A673 (cell line): ENCODE data around the gene EIF2B2. TPM values are rescaled to one million over a fixed set of nuclear protein-coding genes. Genes with fewer than 3 reads are reported as not detected.

ENCODE experiments used
- BruUV-seq: library from RNA; stranded (reverse); fragments of 400-500 nt; replicated peaks from 2 replicates; lab custom pipeline; 2021; lab: Mats Ljungman, UMichigan
- CTCF ChIA-PET: fragments of 300-600 bp; sonication (Branson Sonifier 250); formaldehyde crosslinking; loops from one replicate; lab custom pipeline; 2022; ENCODE audit warnings: antibody characterized with exemption; lab: Charles Lee
- POLR2A ChIA-PET: fragments of 300-600 bp; sonication (Branson Sonifier 250); formaldehyde crosslinking; loops from one replicate; lab custom pipeline; 2022; ENCODE audit warnings: antibody characterized with exemption; ENCODE audit not compliant: low non-redundant PET; lab: Charles Lee
- DNase-seq: peaks from one replicate; pipeline ENCODE4 v3.0.0-alpha.2; 2015; ENCODE audit warnings: low spot score
- H3K27ac ChIP-seq: fragments of 200-600 bp; sonication (generic); 2 replicates; pipeline ENCODE4 v1.5.1; 2016; ENCODE audit warnings: mixed run types, low read depth, mild to moderate bottlenecking, mixed read lengths, antibody characterized with exemption, low read length; ENCODE audit not compliant: poor library complexity, severe bottlenecking
- H3K27me3 ChIP-seq: fragments of 200-600 bp; sonication (generic); replicated peaks from 2 replicates; pipeline ENCODE4 v1.6.1; 2017; ENCODE audit warnings: mixed run types, low read depth, mild to moderate bottlenecking, mixed read lengths, antibody characterized with exemption, low read length; ENCODE audit not compliant: insufficient read depth, poor library complexity
- H3K36me3 ChIP-seq: fragments of 200-600 bp; sonication (generic); 2 replicates; pipeline ENCODE4 v1.6.1; 2016; ENCODE audit warnings: mixed run types, mild to moderate bottlenecking, mixed read lengths, antibody characterized with exemption, low read length; ENCODE audit not compliant: insufficient read depth, poor library complexity, severe bottlenecking
- H3K4me1 ChIP-seq: fragments of 200-600 bp; sonication (generic); 2 replicates; pipeline ENCODE4 v1.6.1; 2017; ENCODE audit warnings: mixed run types, mild to moderate bottlenecking, mixed read lengths, antibody characterized with exemption, low read length; ENCODE audit not compliant: insufficient read depth, poor library complexity, severe bottlenecking
- H3K4me3 ChIP-seq: fragments of 200-600 bp; sonication (generic); 2 replicates; pipeline ENCODE4 v1.5.1; 2016; ENCODE audit warnings: low read depth, mixed run types, mild to moderate bottlenecking, mixed read lengths, low read length; ENCODE audit not compliant: poor library complexity, severe bottlenecking
- H3K9me3 ChIP-seq: fragments of 200-600 bp; sonication (generic); 2 replicates; pipeline ENCODE4 v1.6.1; 2016; ENCODE audit warnings: mixed run types, low read depth, mild to moderate bottlenecking, mixed read lengths, antibody characterized with exemption, low read length; ENCODE audit not compliant: poor library complexity, severe bottlenecking
- EZH2 ChIP-seq: fragments of 200-600 bp; sonication (generic); IDR thresholded peaks from 2 replicates; pipeline ENCODE4 v1.6.1; 2017; ENCODE audit warnings: borderline replicate concordance, low read depth, mild to moderate bottlenecking, mixed read lengths, antibody characterized with exemption, low read length; ENCODE audit not compliant: poor library complexity, severe bottlenecking
- intact Hi-C: fragments of 100-400 bp; cut with micrococcal nuclease; formaldehyde crosslinking; loops from one replicate; pipeline ENCODE4 v1.10.0; 2022; ENCODE audit not compliant: unreplicated experiment
- total RNA-seq: library from RNA; stranded (reverse); gene quantifications from 2 replicates; pipeline ENCODE4 v1.2.3, GENCODE V29; 2021
- TF ChIP-seq, protein P1 (sequence below): fragments of 300-800, 200-600 bp; sonication (generic); conservative IDR thresholded peaks from 2 replicates; pipeline ENCODE4 v1.5.1; 2017; ENCODE audit warnings: low read depth, mild to moderate bottlenecking, antibody characterized with exemption, low read length, moderate library complexity, mixed read lengths

The EIF2B2 gene
- total RNA-seq, 1 experiment from 2014 or later: 106 TPM

DNA sequence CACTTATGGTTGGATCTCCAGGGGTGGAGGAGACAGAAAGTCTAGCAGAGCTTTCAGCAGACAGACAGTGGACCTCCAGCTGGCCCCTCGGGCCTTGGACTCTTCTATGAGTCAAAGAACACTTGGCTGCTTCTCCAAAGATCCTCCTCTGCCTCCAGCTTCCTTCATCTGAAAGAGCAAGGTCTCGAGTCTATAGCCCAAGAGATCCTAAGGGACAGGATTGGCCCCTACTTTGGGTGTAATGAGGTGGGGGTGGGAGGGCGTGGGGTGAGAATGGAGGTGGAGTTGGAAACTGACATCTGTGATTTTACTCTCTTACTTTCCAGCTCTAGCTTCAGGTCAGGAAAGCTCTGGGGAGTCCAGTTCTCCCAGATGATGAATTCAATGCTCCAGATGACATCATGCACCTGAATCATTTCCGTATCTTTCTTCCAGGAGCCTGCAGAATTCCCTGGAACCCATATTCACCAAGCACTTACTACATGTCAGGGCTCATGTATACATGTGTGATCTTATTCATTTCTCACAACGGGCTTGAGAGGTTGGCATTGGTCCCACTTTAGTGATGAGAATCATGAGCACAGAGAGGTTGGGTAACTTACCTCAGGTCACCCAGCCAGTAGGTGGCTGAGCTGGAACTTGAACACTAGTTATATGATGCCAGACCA, 37.1 kb upstream of the EIF2B2 start:
- no peaks in the 10 kb centered on the region for H3K36me3 ChIP-seq
- H3K4me3 ChIP-seq: no peak overlapping the region
- peak; percentile 48 for DNase-seq
- no TSS peak for BruUV-seq
- intact Hi-C loops: loop anchor here (5.0 kb wide), 1 partner anchor 213 kb away; no protein-coding TSS in a partner anchor
- no peaks in the 10 kb centered on the region for H3K9me3 ChIP-seq
- TF ChIP-seq EZH2: no peak
- TF ChIP-seq, protein P1, sequence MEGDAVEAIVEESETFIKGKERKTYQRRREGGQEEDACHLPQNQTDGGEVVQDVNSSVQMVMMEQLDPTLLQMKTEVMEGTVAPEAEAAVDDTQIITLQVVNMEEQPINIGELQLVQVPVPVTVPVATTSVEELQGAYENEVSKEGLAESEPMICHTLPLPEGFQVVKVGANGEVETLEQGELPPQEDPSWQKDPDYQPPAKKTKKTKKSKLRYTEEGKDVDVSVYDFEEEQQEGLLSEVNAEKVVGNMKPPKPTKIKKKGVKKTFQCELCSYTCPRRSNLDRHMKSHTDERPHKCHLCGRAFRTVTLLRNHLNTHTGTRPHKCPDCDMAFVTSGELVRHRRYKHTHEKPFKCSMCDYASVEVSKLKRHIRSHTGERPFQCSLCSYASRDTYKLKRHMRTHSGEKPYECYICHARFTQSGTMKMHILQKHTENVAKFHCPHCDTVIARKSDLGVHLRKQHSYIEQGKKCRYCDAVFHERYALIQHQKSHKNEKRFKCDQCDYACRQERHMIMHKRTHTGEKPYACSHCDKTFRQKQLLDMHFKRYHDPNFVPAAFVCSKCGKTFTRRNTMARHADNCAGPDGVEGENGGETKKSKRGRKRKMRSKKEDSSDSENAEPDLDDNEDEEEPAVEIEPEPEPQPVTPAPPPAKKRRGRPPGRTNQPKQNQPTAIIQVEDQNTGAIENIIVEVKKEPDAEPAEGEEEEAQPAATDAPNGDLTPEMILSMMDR: no peak
- POLR2A ChIA-PET: interaction anchor here (0.6 kb wide), 1 partner anchor 21 kb away, joined by 3 read pairs; no protein-coding TSS in a partner anchor
- no peaks in the 10 kb centered on the region for H3K4me1 ChIP-seq
- no peaks in the 10 kb centered on the region for H3K27me3 ChIP-seq
- CTCF ChIA-PET: interaction anchor here (0.6 kb wide), 1 partner anchor 15 kb away, joined by 6 read pairs; no protein-coding TSS in a partner anchor
- peak overlapping the region; percentile 5 for H3K27ac ChIP-seq

DNA sequence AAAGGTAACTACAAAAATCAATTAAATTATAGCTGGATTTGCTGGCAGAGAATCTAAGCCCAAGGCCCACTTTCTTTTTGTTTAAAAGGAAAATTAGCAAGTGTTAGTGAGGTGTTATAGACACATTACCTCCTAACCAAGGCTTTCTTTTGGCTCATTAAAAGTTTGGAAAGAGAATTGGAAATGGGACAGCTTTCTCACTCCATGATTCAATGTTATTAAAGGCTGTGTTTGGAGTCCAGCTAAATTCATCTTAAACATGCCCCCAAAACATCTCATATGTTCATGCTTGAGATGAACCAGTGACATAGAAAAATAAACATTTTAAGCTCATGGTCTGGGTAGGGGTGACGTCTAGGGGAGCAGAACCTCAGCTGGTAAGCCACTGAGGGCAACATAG, 33.9 kb upstream of the EIF2B2 start:
- ChIA-PET CTCF (no interaction called here), POLR2A (no interaction called here)
- TF ChIP-seq, protein P1: no peak
- TF ChIP-seq EZH2: no peak
- H3K9me3 ChIP-seq: no peaks in the 10 kb centered on the region
- no peaks in the 10 kb centered on the region for H3K36me3 ChIP-seq
- DNase-seq: no peak
- intact Hi-C loops: loop anchor here (5.0 kb wide), 1 partner anchor 217 kb away; no protein-coding TSS in a partner anchor
- H3K27me3 ChIP-seq: no peaks in the 10 kb centered on the region
- H3K4me3 ChIP-seq: no peak overlapping the region
- no peak overlapping the region for H3K27ac ChIP-seq
- H3K4me1 ChIP-seq: no peaks in the 10 kb centered on the region
- no TSS peak for BruUV-seq

DNA sequence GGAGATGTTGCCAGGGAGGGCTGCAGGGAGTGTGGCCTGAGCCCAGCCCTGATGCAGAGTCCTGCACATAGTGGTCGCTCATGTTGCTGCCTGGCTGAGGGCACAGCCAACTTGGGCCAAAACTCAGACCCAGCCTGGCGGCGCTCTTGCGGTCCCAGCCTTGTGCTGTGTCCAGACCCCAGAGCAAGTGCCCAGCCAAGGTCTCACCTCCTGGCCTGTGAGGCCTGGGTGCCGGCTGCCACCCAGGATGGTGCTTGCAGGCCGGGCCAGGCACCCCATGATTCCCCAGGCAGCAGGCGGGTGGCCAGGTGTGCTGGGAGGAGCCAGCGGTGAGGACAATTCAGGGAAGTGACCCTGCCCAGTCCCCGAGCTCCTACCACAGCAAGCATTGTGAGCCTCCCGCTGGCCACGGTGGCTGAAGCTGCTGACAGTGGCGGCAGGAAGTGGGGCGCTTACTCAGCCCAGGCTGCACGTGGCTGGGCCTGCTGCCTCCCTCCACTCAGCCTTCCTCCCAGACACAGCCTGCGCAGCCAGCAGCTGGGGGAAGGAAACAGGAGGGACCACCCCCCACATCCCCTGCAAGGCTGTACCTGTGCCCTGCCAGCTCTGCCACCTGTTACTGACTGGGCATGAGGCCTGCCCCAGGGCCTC, 29.6 kb upstream of the EIF2B2 start:
- Histone ChIP-seq H3K27ac (no peak overlapping the region), H3K36me3 (no peaks in the 10 kb centered on the region), H3K9me3 (no peaks in the 10 kb centered on the region), H3K4me1 (peaks cover 10% of the 10 kb centered on the region), H3K27me3 (no peaks in the 10 kb centered on the region), H3K4me3 (no peak overlapping the region)
- POLR2A ChIA-PET: no interaction called here
- DNase-seq: no peak
- no TSS peak for BruUV-seq
- TF ChIP-seq, protein P1: no peak
- TF ChIP-seq EZH2: no peak
- intact Hi-C loops: no loop called here
- CTCF ChIA-PET: no interaction called here
